GM12878 (cell line): ENCODE data around the gene STARD10. TPM values are rescaled to one million over a fixed set of nuclear protein-coding genes. Genes with fewer than 3 reads are reported as not detected.
A peak's percentile ranks its signal among the peaks of the same experiment; 100 is the strongest.

Experiments
- ATAC-seq: fragments of 200-7000 bp; cut with Tn5 transposase; 3 replicates; pipeline ENCODE4 v1.9.1; 2020; ENCODE audit warnings: mild to moderate bottlenecking, moderate library complexity
- BruUV-seq: library from RNA; stranded (reverse); fragments of 400-500 nt; replicated peaks from 2 replicates; lab custom pipeline; 2021; lab: Mats Ljungman, UMichigan
- CTCF ChIA-PET: fragments of 300-600 bp; sonication (Branson Sonifier 250); formaldehyde crosslinking; extraction: SDS; loops from one replicate; lab custom pipeline; 2021; ENCODE audit warnings: inconsistent platforms; lab: Yijun Ruan, JAX
- POLR2A ChIA-PET: fragments of 350-600 bp; formaldehyde crosslinking; extraction: SDS; loops from one replicate; lab custom pipeline; 2021; ENCODE audit warnings: inconsistent platforms; lab: Charles Lee
- RAD21 ChIA-PET: fragments of 300-600 bp; sonication (Branson Sonifier 250); formaldehyde crosslinking; loops from one replicate; lab custom pipeline; 2023; ENCODE audit warnings: antibody characterized with exemption; ENCODE audit not compliant: unreplicated experiment; lab: Charles Lee
- SMC1A ChIA-PET: fragments of 300-600 bp; sonication (Branson Sonifier 250); formaldehyde crosslinking; loops from one replicate; lab custom pipeline; 2023; ENCODE audit not compliant: unreplicated experiment, uncharacterized antibody; lab: Charles Lee
- DNase-seq: peaks from one replicate; pipeline ENCODE4 v3.0.0-alpha.2; 2011; ENCODE audit warnings: low read depth, low spot score
- FAIRE-seq: peaks from 3 replicates; lab custom pipeline; 2011; peaks lifted over from hg19 to GRCh38; lab: Jason Lieb, UNC
- H2AFZ ChIP-seq: 2 replicates; pipeline ENCODE4 v1.6.0; 2011; ENCODE audit warnings: low read depth, low read length, control low read depth; ENCODE audit not compliant: control insufficient read depth
- H3K27ac ChIP-seq: 2 replicates; pipeline ENCODE4 v1.5.1; 2011; ENCODE audit warnings: control low read depth; ENCODE audit not compliant: control insufficient read depth, insufficient read depth
- H3K27me3 ChIP-seq, 2 experiments: replicated peaks in 1 of 2; 2 replicates each; pipeline versions ENCODE4 v1.6.0 to v1.6.1; 2011; ENCODE audit warnings: low read length in 1 of 2; ENCODE audit not compliant: control insufficient read depth in 2 of 2, insufficient read depth in 2 of 2
- H3K36me3 ChIP-seq, 2 experiments: 2 replicates each; pipeline ENCODE4 v1.5.1; 2011; ENCODE audit warnings: low read length in 1 of 2; ENCODE audit not compliant: control insufficient read depth in 2 of 2, insufficient read depth in 2 of 2
- H3K4me1 ChIP-seq: 2 replicates; pipeline ENCODE4 v1.6.1; 2011; ENCODE audit warnings: mild to moderate bottlenecking, low read length, moderate library complexity, mixed read lengths; ENCODE audit not compliant: control insufficient read depth, insufficient read depth
- H3K4me2 ChIP-seq: 2 replicates; pipeline ENCODE4 v1.6.0; 2011; ENCODE audit warnings: control low read depth; ENCODE audit not compliant: control insufficient read depth, insufficient read depth
- H3K4me3 ChIP-seq: fragments of 200-600 bp; sonication (generic); 2 replicates; pipeline ENCODE4 v1.5.1; 2016
- H3K79me2 ChIP-seq: 2 replicates; pipeline ENCODE4 v1.6.0; 2011; ENCODE audit warnings: low read length; ENCODE audit not compliant: control insufficient read depth, insufficient read depth
- H3K9ac ChIP-seq: 2 replicates; pipeline ENCODE4 v1.8.0; 2011; ENCODE audit warnings: low read length, control low read depth, mixed read lengths; ENCODE audit not compliant: control insufficient read depth, insufficient read depth
- H3K9me3 ChIP-seq: replicated peaks from 3 replicates; pipeline ENCODE4 v1.5.1; 2011; ENCODE audit warnings: mild to moderate bottlenecking, low read length; ENCODE audit not compliant: control insufficient read depth, insufficient read depth
- H4K20me1 ChIP-seq: 2 replicates; pipeline ENCODE4 v1.6.0; 2011; ENCODE audit not compliant: control insufficient read depth, insufficient read depth
- DPF2 ChIP-seq: fragments of 450-650 bp; IDR thresholded peaks from 2 replicates; pipeline ENCODE4 v1.6.1; 2017; ENCODE audit warnings: mild to moderate bottlenecking
- ETV6 ChIP-seq, 2 experiments: fragments of 450-650 bp in 1 of 2; IDR thresholded peaks in 1 of 2; conservative IDR thresholded peaks in 1 of 2; 2 replicates each; pipeline ENCODE4 v1.6.1; 2014; ENCODE audit warnings: antibody characterized with exemption in 1 of 2, borderline replicate concordance in 1 of 2, low read depth in 1 of 2, mild to moderate bottlenecking in 1 of 2, moderate library complexity in 1 of 2
- MLLT1 ChIP-seq: fragments of 450-650 bp; IDR thresholded peaks from 2 replicates; pipeline ENCODE4 v1.6.1; 2016; ENCODE audit warnings: mild to moderate bottlenecking
- MYC ChIP-seq: IDR thresholded peaks from 2 replicates; pipeline ENCODE4 v1.6.1; 2011; ENCODE audit warnings: mild to moderate bottlenecking, low read length, moderate library complexity, inconsistent platforms; ENCODE audit not compliant: insufficient read depth, insufficient replicate concordance, insufficient read length, severe bottlenecking
- PML ChIP-seq: IDR thresholded peaks from 2 replicates; pipeline ENCODE4 v1.6.1; 2012; ENCODE audit warnings: low read length, inconsistent platforms
- POLR2AphosphoS2 ChIP-seq: IDR thresholded peaks from 2 replicates; pipeline ENCODE4 v1.6.1; 2011; ENCODE audit warnings: low read depth, mild to moderate bottlenecking, low read length, improper control_type of control experiment, moderate library complexity
- POLR2AphosphoS5 ChIP-seq: IDR thresholded peaks from 2 replicates; pipeline ENCODE4 v1.6.1; 2011; ENCODE audit warnings: mild to moderate bottlenecking, low read length, inconsistent platforms
- whole genome bisulfite sequencing: methylation state at CpG from one replicate; pipeline ENCODE4 v1.1.6; 2016; ENCODE audit warnings: low lambda C conversion rate; ENCODE audit not compliant: insufficient replicate concordance, insufficient coverage; ENCODE audit errors: missing lambda C conversion rate; 5-methylcytosine and 5-hydroxymethylcytosine counted together
- in situ Hi-C: fragments of 300-500 bp; cut with MboI; formaldehyde crosslinking; loops from 9 replicates; pipeline ENCODE4 v1.14.3; 2018; ENCODE audit warnings: mixed read lengths
- intact Hi-C: fragments of 100-400 bp; cut with micrococcal nuclease; formaldehyde crosslinking; loops from one replicate; pipeline ENCODE4 v1.14.2; 2022; ENCODE audit not compliant: unreplicated experiment
- polyA plus RNA-seq, 11 experiments: library from polyadenylated mRNA; depleted of rRNA in 4 of 11; unstranded in 6 of 11; stranded (reverse) in 5 of 11; fragments of >200 nt; fragmentation: Nextera tagmentation in 4 of 11; fragmentation: Illumina TruSeq in 1 of 11; extraction: Ambion mirVana in 4 of 11; extraction: Trizol in 1 of 11; gene quantifications; 1 replicate in 1 of 11; 2 replicates in 10 of 11; pipeline versions ENCODE4 v1.2.1 to v1.2.3, GENCODE V29; 2011 to 2016; ENCODE audit warnings: inconsistent platforms in 2 of 11, missing spikeins in 2 of 11, low read depth in 1 of 11
- total RNA-seq, 4 experiments: library from RNA; depleted of rRNA in 3 of 4; stranded (reverse); fragments of >200 nt in 3 of 4; fragmentation: Illumina TruSeq in 1 of 4; extraction: Trizol in 1 of 4; gene quantifications; 2 replicates each; pipeline versions ENCODE4 v1.2.1 to v1.2.3, GENCODE V29; 2013 to 2021

STARD10 gene
- total and polyA plus RNA-seq, 10 of the 15 experiments (the other 5 are each of a cell fraction or from before 2014, with no cell fraction given) = 0.15 to 43.2 (median 23.1) TPM

GRCh38 chr11:72832301-72833082, 38.6 kb upstream of the STARD10 start:
- intact Hi-C loops = no loop called here
- H3K4me3 ChIP-seq = no peak overlapping the region
- ChIA-PET SMC1A (interaction anchor here (0.6 to 8.0 kb wide), 7 partner anchors 17 to 442 kb away, joined by 3 to 65 read pairs (median 7); no protein-coding TSS in a partner anchor), POLR2A (interaction anchor here (0.6 kb wide), 1 partner anchor 15 kb away, joined by 4 read pairs; no protein-coding TSS in a partner anchor), RAD21 (interaction anchor here (1.2 to 4.2 kb wide), 7 partner anchors 107 to 457 kb away, joined by 3 to 51 read pairs (median 7); partner anchors contain the start of gene FCHSD2), CTCF (interaction anchor here (0.7 to 8.7 kb wide), 23 partner anchors 8 to 456 kb away, joined by 3 to 128 read pairs (median 4); partner anchors contain the start of genes FCHSD2 and STARD10)
- DNase-seq (no peak), FAIRE-seq (no peak), ATAC-seq (no peak)
- no peak overlapping the region for H3K9ac ChIP-seq
- peaks cover 25 to 31% of the 10 kb centered on the region in 2 experiments for H3K36me3 ChIP-seq
- H3K4me2 ChIP-seq = no peak overlapping the region
- no peaks in the 10 kb centered on the region for H3K27me3 ChIP-seq
- 84% methylated on average over 9 of the region's 9 CpGs for WGBS
- H3K27ac ChIP-seq = no peak overlapping the region
- no peaks in the 10 kb centered on the region for H3K79me2 ChIP-seq
- TF ChIP-seq PML = 0 out of 2 replicates have a peak, but pooled peaks have one; percentile 9
- no peak for TF ChIP-seq MLLT1
- no peak for TF ChIP-seq DPF2
- TF ChIP-seq ETV6 (conservative IDR thresholded peaks at IDR 0.05 in 1 of 2, IDR thresholded peaks at IDR 0.05 in 1 of 2; ENCODE audit: borderline replicate concordance in 1 of 2, low read depth in 1 of 2) = no peak
- no peak for TF ChIP-seq MYC
- peak; percentile 34; the same call in 1 of the 2 replicates for TF ChIP-seq POLR2AphosphoS2
- peak; percentile 31; the same call in 1 of the 2 replicates for TF ChIP-seq POLR2AphosphoS5
- no peaks in the 10 kb centered on the region for H3K9me3 ChIP-seq
- in situ Hi-C loops = loop anchor here (25.0 kb wide), 1 partner anchor 355 kb away; no protein-coding TSS in a partner anchor
- peaks cover 8% of the 10 kb centered on the region for H3K4me1 ChIP-seq
- no peak overlapping the region for H2AFZ ChIP-seq
- H4K20me1 ChIP-seq = no peaks in the 10 kb centered on the region; the same call in 1 of the 2 replicates
- BruUV-seq = no TSS peak
